Skin epidermis (tissue), 12 donors: Measurements from ENCODE around the gene SERPINA7.
"Not testable (repeated sequence)": the region's sequence is repeated elsewhere in the genome, so short reads cannot be mapped to it uniquely, and the experiment has no call there.

ENCODE experiments used
- H3K27ac ChIP-seq, 21 experiments: fragments of 200-600 bp; sonication (generic) in 11 of 21; one replicate each; pipeline ENCODE4 v1.5.0; 2020; ENCODE audit warnings: mild to moderate bottlenecking in 3 of 21, inconsistent platforms in 2 of 21, moderate library complexity in 2 of 21
- H3K4me3 ChIP-seq, 7 experiments: fragments of 200-600 bp; sonication (generic) in 2 of 7; one replicate each; pipeline ENCODE4 v1.5.0; 2020; ENCODE audit warnings: inconsistent platforms in 2 of 7, mild to moderate bottlenecking in 2 of 7, moderate library complexity in 1 of 7

Gene SERPINA7

GRCh38 chrX:106038625-106039024 is at the start of gene SERPINA7:
Gene SERPINA7 (minus strand): TSS chrX:106038727. CDS start chrX:106037058, 1,669 bp downstream.
- Histone ChIP-seq H3K4me3 (no peak within 1 kb of the TSS), H3K27ac (no peak within 1 kb of the TSS)

GRCh38 chrX:106069048-106069447 is 30.5 kb upstream of the SERPINA7 start:
- no peak overlapping the region for H3K4me3 ChIP-seq

GRCh38 chrX:106050054-106050453 is 11.5 kb upstream of the SERPINA7 start:
- no peak overlapping the region for H3K4me3 ChIP-seq
- no peak overlapping the region for H3K27ac ChIP-seq

More at GRCh38 chrX:106069048-106069447, 30.5 kb upstream of the SERPINA7 start:
- no peak overlapping the region for H3K27ac ChIP-seq

GRCh38 chrX:106042296-106042695 is 3.8 kb upstream of the SERPINA7 start:
- Histone ChIP-seq H3K27ac (no peak overlapping the region), H3K4me3 (no peak overlapping the region)

GRCh38 chrX:106040861-106041260 is 2.3 kb upstream of the SERPINA7 start:
- Histone ChIP-seq H3K27ac (no peak overlapping the region), H3K4me3 (no peak overlapping the region)

GRCh38 chrX:106039920-106040319 is 1.4 kb upstream of the SERPINA7 start:
- H3K27ac ChIP-seq = no peak overlapping the region
- H3K4me3 ChIP-seq = no peak overlapping the region

GRCh38 chrX:106037835-106038473 is 573 bp downstream of the SERPINA7 start:
- Histone ChIP-seq H3K4me3 (no peak overlapping the region), H3K27ac (no peak overlapping the region)

- no peak overlapping the region for H3K27ac ChIP-seq
- H3K4me3 ChIP-seq = no peak overlapping the region
Observed at GRCh38 chrX:106036716-106037115, 1.8 kb downstream of the SERPINA7 start.

- Histone ChIP-seq H3K4me3 (no peak overlapping the region), H3K27ac (no peak overlapping the region)
Observed at GRCh38 chrX:106035064-106035463, 3.5 kb downstream of the SERPINA7 start.

- Histone ChIP-seq H3K4me3 (no peak overlapping the region), H3K27ac (no peak overlapping the region)
Observed at GRCh38 chrX:106023947-106024346, 14.6 kb downstream of the SERPINA7 start.

- Histone ChIP-seq H3K27ac (no peak overlapping the region), H3K4me3 (no peak overlapping the region)
Observed at GRCh38 chrX:106022238-106022637, 16.3 kb downstream of the SERPINA7 start.

- Histone ChIP-seq H3K27ac (no peak overlapping the region), H3K4me3 (no peak overlapping the region)
Observed at GRCh38 chrX:106014119-106014775, 24.3 kb downstream of the SERPINA7 start.

- Histone ChIP-seq H3K27ac (no peak overlapping the region), H3K4me3 (no peak overlapping the region)
Observed at GRCh38 chrX:106009145-106009544, 29.4 kb downstream of the SERPINA7 start.

- no peak overlapping the region for H3K4me3 ChIP-seq
Observed at GRCh38 chrX:106007815-106008214, 30.7 kb downstream of the SERPINA7 start.

GRCh38 chrX:106005684-106006083 is 32.8 kb downstream of the SERPINA7 start:
- Histone ChIP-seq H3K27ac (no peak overlapping the region), H3K4me3 (no peak overlapping the region)

More at GRCh38 chrX:106007815-106008214, 30.7 kb downstream of the SERPINA7 start:
- no peak overlapping the region for H3K27ac ChIP-seq

GRCh38 chrX:106000609-106001008 is 37.9 kb downstream of the SERPINA7 start:
- H3K27ac ChIP-seq = not testable (repeated sequence)

GRCh38 chrX:106000203-106000602 is 38.3 kb downstream of the SERPINA7 start:
- no peak overlapping the region for H3K27ac ChIP-seq
- H3K4me3 ChIP-seq = no peak overlapping the region

More at GRCh38 chrX:106000609-106001008, 37.9 kb downstream of the SERPINA7 start:
- H3K4me3 ChIP-seq = not testable (repeated sequence)

GRCh38 chrX:105999294-105999693 is 39.2 kb downstream of the SERPINA7 start:
- Histone ChIP-seq H3K4me3 (no peak overlapping the region), H3K27ac (no peak overlapping the region)

- H3K27ac ChIP-seq, H3K4me3 ChIP-seq: not testable (repeated sequence)
Observed at GRCh38 chrX:105988487-105988886, 50.0 kb downstream of the SERPINA7 start.
